Keratinocyte (primary cell): ENCODE data around the gene EEF1G. TPM values are rescaled to one million over a fixed set of nuclear protein-coding genes. Genes with fewer than 3 reads are reported as not detected.

Source experiments
- DNase-seq: peaks from one replicate; pipeline ENCODE4 v3.0.0-alpha.2; 2011; ENCODE audit warnings: low read depth, missing footprints, low spot score
- FAIRE-seq: peaks from 2 replicates; lab custom pipeline; 2011; peaks lifted over from hg19 to GRCh38; lab: Jason Lieb, UNC
- H2AFZ ChIP-seq: 2 replicates; pipeline ENCODE4 v1.6.0; 2012; ENCODE audit warnings: low read length, control low read depth, inconsistent platforms; ENCODE audit not compliant: control insufficient read depth
- H3K27ac ChIP-seq: 2 replicates; pipeline ENCODE4 v1.5.1; 2011; ENCODE audit warnings: low read length; ENCODE audit not compliant: control insufficient read depth, insufficient read depth
- H3K27me3 ChIP-seq: 3 replicates; pipeline ENCODE4 v1.6.0; 2011; ENCODE audit warnings: low read length; ENCODE audit not compliant: control insufficient read depth, insufficient read depth; ENCODE audit errors: extremely low read depth
- H3K36me3 ChIP-seq, 2 experiments: 2 replicates in 1 of 2; 3 replicates in 1 of 2; pipeline ENCODE4 v1.5.1; 2011; ENCODE audit warnings: low read length in 2 of 2, mild to moderate bottlenecking in 1 of 2; ENCODE audit not compliant: control insufficient read depth in 2 of 2, insufficient read depth in 2 of 2; ENCODE audit errors: extremely low read depth in 1 of 2
- H3K4me1 ChIP-seq: 3 replicates; pipeline ENCODE4 v1.5.1; 2011; ENCODE audit warnings: low read length; ENCODE audit not compliant: control insufficient read depth, insufficient read depth; ENCODE audit errors: extremely low read depth
- H3K4me2 ChIP-seq: 3 replicates; pipeline ENCODE4 v1.6.0; 2011; ENCODE audit warnings: low read depth, low read length; ENCODE audit not compliant: control insufficient read depth, insufficient read depth; ENCODE audit errors: extremely low read depth
- H3K4me3 ChIP-seq, 3 experiments: fragments of 200-600 bp in 1 of 3; sonication (generic) in 1 of 3; 2 replicates in 2 of 3; 3 replicates in 1 of 3; pipeline ENCODE4 v1.5.1; 2011 to 2016; ENCODE audit warnings: low read length in 3 of 3, mild to moderate bottlenecking in 3 of 3, control low read depth in 2 of 3, inconsistent platforms in 1 of 3, low read depth in 1 of 3, mixed read lengths in 1 of 3, mixed run types in 1 of 3, moderate library complexity in 1 of 3; ENCODE audit not compliant: control insufficient read depth in 2 of 3, insufficient read depth in 2 of 3; ENCODE audit errors: extremely low read depth in 1 of 3
- H3K79me2 ChIP-seq: 2 replicates; pipeline ENCODE4 v1.6.0; 2012; ENCODE audit warnings: low read length; ENCODE audit not compliant: control insufficient read depth, insufficient read depth
- H3K9ac ChIP-seq: 3 replicates; pipeline ENCODE4 v1.6.0; 2011; ENCODE audit warnings: low read length; ENCODE audit not compliant: control insufficient read depth, insufficient read depth; ENCODE audit errors: extremely low read depth
- H3K9me1 ChIP-seq: 3 replicates; pipeline ENCODE4 v1.6.0; 2011; ENCODE audit warnings: low read length; ENCODE audit not compliant: control insufficient read depth, insufficient read depth; ENCODE audit errors: extremely low read depth
- H3K9me3 ChIP-seq: 2 replicates; pipeline ENCODE4 v1.5.1; 2012; ENCODE audit warnings: low read depth, low read length; ENCODE audit not compliant: control insufficient read depth
- H4K20me1 ChIP-seq: 3 replicates; pipeline ENCODE4 v1.6.0; 2011; ENCODE audit warnings: low read length; ENCODE audit not compliant: control insufficient read depth, insufficient read depth; ENCODE audit errors: extremely low read depth
- CTCF ChIP-seq, 3 experiments: IDR thresholded peaks in 1 of 3; conservative IDR thresholded peaks in 1 of 3; optimal IDR thresholded peaks in 1 of 3; 2 replicates in 2 of 3; 3 replicates in 1 of 3; pipeline versions ENCODE3 to v1.5.1; 2011; ENCODE audit warnings: low read length in 3 of 3, mild to moderate bottlenecking in 3 of 3, moderate library complexity in 2 of 3, control low read depth in 1 of 3, inconsistent platforms in 1 of 3; ENCODE audit not compliant: insufficient read depth in 2 of 3; ENCODE audit errors: extremely low read depth in 1 of 3
- EZH2 ChIP-seq: IDR thresholded peaks from one replicate; pipeline ENCODE4 v1.6.1; 2012; ENCODE audit warnings: inconsistent platforms, mild to moderate bottlenecking, low read length, moderate library complexity
- dilution Hi-C: fragments of 300-500 bp; cut with MboI; formaldehyde crosslinking; loops from one replicate; pipeline ENCODE4 v1.7.0; 2020; ENCODE audit warnings: low sequenced_read_pairs; ENCODE audit not compliant: extremely low pct_ligation_motif_present
- polyA plus RNA-seq, 5 experiments: library from polyadenylated mRNA; depleted of rRNA in 3 of 5; stranded (reverse) in 3 of 5; stranded (forward) in 1 of 5; unstranded in 1 of 5; fragments of >200 nt; gene quantifications; 1 replicate in 1 of 5; 2 replicates in 3 of 5; 3 replicates in 1 of 5; pipeline versions ENCODE4 v1.2.1 to v1.2.3, GENCODE V29; 2011 to 2012; ENCODE audit warnings: missing spikeins in 2 of 5, low read depth in 1 of 5, low replicate concordance in 1 of 5

EEF1G gene
- polyA plus RNA-seq, 1 donor (not counting 4 experiments of a cell fraction or from before 2014, with no cell fraction given) = 1,735 TPM

- no peaks in the 10 kb centered on the region for H3K27me3 ChIP-seq
- H3K9me3 ChIP-seq = no peaks in the 10 kb centered on the region
- DNase-seq (no peak), FAIRE-seq (no peak)
- H2AFZ ChIP-seq = peak overlapping the region; percentile 42
- H3K4me3 ChIP-seq = peak overlapping the region; percentile 61 to 86 (median 75)
- H3K36me3 ChIP-seq = peaks cover 19 to 24% of the 10 kb centered on the region in 2 experiments
- TF ChIP-seq EZH2 = no peak
- peak in 2 of 3 experiments; percentile 18 to 39 for TF ChIP-seq CTCF (optimal IDR thresholded peaks at IDR 0.05 in 1 of 3, IDR thresholded peaks at IDR 0.05 in 1 of 3, conservative IDR thresholded peaks at IDR 0.05 in 1 of 3; ENCODE audit: extremely low read depth in 1 of 3, insufficient read depth in 2 of 3, low read length in 3 of 3)
- peaks cover 36% of the 10 kb centered on the region for H3K79me2 ChIP-seq
- H3K9me1 ChIP-seq = no peaks in the 10 kb centered on the region
- no peaks in the 10 kb centered on the region for H4K20me1 ChIP-seq
- dilution Hi-C loops = no loop called here
- H3K9ac ChIP-seq = peak overlapping the region; percentile 70
- H3K4me1 ChIP-seq = peaks cover 14% of the 10 kb centered on the region
- peak overlapping the region; percentile 68 for H3K27ac ChIP-seq
- H3K4me2 ChIP-seq = peak overlapping the region; percentile 80
Observed at GRCh38 chr11:62602141-62603071, 28.7 kb upstream of the EEF1G start.

GRCh38 chr11:62601372-62602140, 27.9 kb upstream of the EEF1G start, which contains the start of gene MTA2:
Gene MTA2 (minus strand): TSS chr11:62601865. CDS start chr11:62601450, 415 bp downstream.
- Histone ChIP-seq H2AFZ (peak within 1 kb of the TSS; percentile 42), H3K36me3 (peaks cover 26 to 29% of the 10 kb centered on the region in 2 experiments), H4K20me1 (no peaks in the 10 kb centered on the region), H3K27me3 (no peaks in the 10 kb centered on the region), H3K79me2 (peaks cover 41% of the 10 kb centered on the region), H3K27ac (peak within 1 kb of the TSS; percentile 95), H3K9ac (peak within 1 kb of the TSS; percentile 95), H3K9me1 (no peaks in the 10 kb centered on the region), H3K4me2 (peak within 1 kb of the TSS; percentile 99), H3K9me3 (no peaks in the 10 kb centered on the region), H3K4me3 (peak within 1 kb of the TSS; percentile 77 to 99 (median 86)), H3K4me1 (peaks cover 14% of the 10 kb centered on the region)
- TF ChIP-seq EZH2 = no peak
- no peak for TF ChIP-seq CTCF (optimal IDR thresholded peaks at IDR 0.05 in 1 of 3, IDR thresholded peaks at IDR 0.05 in 1 of 3, conservative IDR thresholded peaks at IDR 0.05 in 1 of 3; ENCODE audit: extremely low read depth in 1 of 3, insufficient read depth in 2 of 3, low read length in 3 of 3)
- DNase-seq (peak; percentile 93), FAIRE-seq (peak; percentile 78)
- dilution Hi-C loops = no loop called here
